ENCODE measurements around the gene PPARG. TPM values are rescaled to one million over a fixed set of nuclear protein-coding genes. Genes with fewer than 3 reads are reported as not detected.

Gene PPARG
- total and polyA plus RNA-seq, 2 experiments from 2014 or later: 0.15 to 0.42 TPM

- Histone ChIP-seq H3K27me3 (ENCODE audit: insufficient read depth) (no peaks in the 10 kb centered on the region), H3K4me2 (no peak overlapping the region), H3K27ac (ENCODE audit: low read depth) (no peak overlapping the region), H2AFZ (no peak overlapping the region), H3K36me3 (ENCODE audit: insufficient read depth) (no peaks in the 10 kb centered on the region), H3K4me1 (ENCODE audit: insufficient read depth) (peaks cover 6% of the 10 kb centered on the region; the same call in 1 of the 2 replicates), H3K4me3 (no peak overlapping the region), H3K9me2 (ENCODE audit: insufficient read depth) (no peaks in the 10 kb centered on the region), H3K79me2 (replicated peaks; ENCODE audit: insufficient read depth) (no peaks in the 10 kb centered on the region), H3F3A (replicated peaks; ENCODE audit: low read depth) (no peaks in the 10 kb centered on the region), H4K20me1 (replicated peaks; ENCODE audit: insufficient read depth) (no peaks in the 10 kb centered on the region)
- no peak overlapping the region for H3K4me3 Mint-ChIP-seq
- no peak for TF ChIP-seq NANOG (IDR thresholded peaks at IDR 0.05; ENCODE audit: borderline replicate concordance)
- no peak for TF ChIP-seq REST (IDR thresholded peaks at IDR 0.05; ENCODE audit: unreplicated experiment)
- TF ChIP-seq ZNF462 (CRISPR knock-in tag; IDR thresholded peaks at IDR 0.05): no peak
- TF ChIP-seq STAT1 (IDR thresholded peaks at IDR 0.05; ENCODE audit: unreplicated experiment): no peak
- no peak for TF ChIP-seq EZH2 (IDR thresholded peaks at IDR 0.05; ENCODE audit: low read depth, unreplicated experiment)
- no peak for TF ChIP-seq EZH2phosphoT487 (IDR thresholded peaks at IDR 0.05; ENCODE audit: unreplicated experiment)
- H3K36me3 Mint-ChIP-seq (ENCODE audit: low read depth): no peaks in the 10 kb centered on the region
- H3K27ac Mint-ChIP-seq: no peak overlapping the region
- ATAC-seq (no peak), DNase-seq (ENCODE audit: low spot score) (no peak)
- H3K27me3 Mint-ChIP-seq (ENCODE audit: insufficient read depth, low read depth, poor library complexity): no peaks in the 10 kb centered on the region
- no peaks in the 10 kb centered on the region for H3K9me3 Mint-ChIP-seq
- H3K4me1 Mint-ChIP-seq: 0 out of 3 replicates have a peak, but pooled peaks cover 2% of the 10 kb centered on the region
These were observed 45.9 kb downstream of the PPARG start for GRCh38 chr3:12334786-12335185.
